BLaER1 treated with 17β-estradiol and CSF1 and Interleukin-3, amounts not matched to agents 10 nM and 100 nM (cell line): Measurements from ENCODE around the gene PTCH2.

Source experiments
- H3K27ac ChIP-seq, 11 experiments: shearing (Covaris generic); formaldehyde crosslinking; 2 replicates each; pipeline ENCODE4 v1.8.1; 2022
- H3K27me3 ChIP-seq, 11 experiments: shearing (Covaris generic); formaldehyde crosslinking; 2 replicates each; pipeline ENCODE4 v1.8.1; 2022
- H3K36me3 ChIP-seq, 11 experiments: shearing (Covaris generic); formaldehyde crosslinking; 2 replicates each; pipeline ENCODE4 v1.8.1; 2022
- H3K4me1 ChIP-seq, 10 experiments: shearing (Covaris generic); formaldehyde crosslinking; 2 replicates each; pipeline ENCODE4 v1.8.1; 2022
- H3K4me2 ChIP-seq, 11 experiments: shearing (Covaris generic); formaldehyde crosslinking; 2 replicates each; pipeline ENCODE4 v1.8.1; 2022
- H3K4me3 ChIP-seq, 10 experiments: shearing (Covaris generic); formaldehyde crosslinking; 2 replicates each; pipeline ENCODE4 v1.8.1; 2022
- H3K9ac ChIP-seq, 11 experiments: shearing (Covaris generic); formaldehyde crosslinking; 2 replicates each; pipeline ENCODE4 v1.8.1; 2022
- H3K9me3 ChIP-seq, 11 experiments: shearing (Covaris generic); formaldehyde crosslinking; replicated peaks in 1 of 11; 2 replicates each; pipeline ENCODE4 v1.8.1; 2022
- H4K20me1 ChIP-seq, 11 experiments: shearing (Covaris generic); formaldehyde crosslinking; 2 replicates each; pipeline ENCODE4 v1.8.1; 2022
- Cebpa-rat ChIP-seq, 11 experiments: shearing (Covaris generic); IDR thresholded peaks; 2 replicates each; pipeline ENCODE4 v1.8.1; 2022

PTCH2 gene

GRCh38 chr1:44805311-44806024 lies 37.6 kb downstream of the PTCH2 start:
- no peaks in the 10 kb centered on the region for H3K27me3 ChIP-seq
- peak overlapping the region in 2 of 10 experiments; percentile 28 to 46; a peak in 3 of 20 replicates for H3K4me3 ChIP-seq
- H3K4me1 ChIP-seq: peaks cover 74 to 93% (median 85%) of the 10 kb centered on the region in 10 experiments
- peaks cover 49 to 54% (median 51%) of the 10 kb centered on the region in 11 experiments for H3K36me3 ChIP-seq
- H4K20me1 ChIP-seq: peaks cover 3 to 40% (median 21%) of the 10 kb centered on the region in 11 experiments; a peak in 15 of 22 replicates
- peak overlapping the region in 9 of 11 experiments; percentile 35 to 96 (median 90); a peak in 14 of 22 replicates for H3K9ac ChIP-seq
- H3K27ac ChIP-seq: peak overlapping the region in 10 of 11 experiments; percentile 98 to 100 (median 99); a peak in 18 of 22 replicates
- TF ChIP-seq Cebpa-rat (IDR thresholded peaks at IDR 0.05): no peak
- H3K9me3 ChIP-seq: no peaks in the 10 kb centered on the region
- H3K4me2 ChIP-seq: peak overlapping the region in 10 of 11 experiments; percentile 90 to 98 (median 91); a peak in 17 of 22 replicates

- Histone ChIP-seq H4K20me1 (peaks cover 3 to 42% (median 21%) of the 10 kb centered on the region in 11 experiments; a peak in 15 of 22 replicates), H3K4me2 (peak overlapping the region in 10 of 11 experiments; percentile 87 to 99 (median 92); a peak in 18 of 22 replicates), H3K4me1 (peaks cover 66 to 85% (median 76%) of the 10 kb centered on the region in 10 experiments), H3K27ac (peak overlapping the region in 9 of 11 experiments; percentile 8 to 63 (median 52); a peak in 15 of 22 replicates), H3K4me3 (peak overlapping the region in 3 of 10 experiments; percentile 92 to 97 (median 96); a peak in 6 of 20 replicates), H3K36me3 (peaks cover 49 to 54% (median 51%) of the 10 kb centered on the region in 11 experiments), H3K27me3 (no peaks in the 10 kb centered on the region), H3K9ac (peak overlapping the region; percentile 10 to 97 (median 93); a peak in 21 of 22 replicates), H3K9me3 (no peaks in the 10 kb centered on the region)
- no peak for TF ChIP-seq Cebpa-rat (IDR thresholded peaks at IDR 0.05)
Measured at GRCh38 chr1:44803312-44804095, 39.5 kb downstream of the PTCH2 start.

- H3K4me2 ChIP-seq: peak overlapping the region in 10 of 11 experiments; percentile 87 to 99 (median 92); a peak in 20 of 22 replicates
- H4K20me1 ChIP-seq: peaks cover 3 to 42% (median 21%) of the 10 kb centered on the region in 11 experiments; a peak in 15 of 22 replicates
- H3K9ac ChIP-seq: peak overlapping the region; percentile 18 to 97 (median 93); a peak in 20 of 22 replicates
- H3K27me3 ChIP-seq: no peaks in the 10 kb centered on the region
- H3K4me1 ChIP-seq: peaks cover 65 to 84% (median 74%) of the 10 kb centered on the region in 10 experiments
- peaks cover 49 to 54% (median 51%) of the 10 kb centered on the region in 11 experiments for H3K36me3 ChIP-seq
- no peaks in the 10 kb centered on the region for H3K9me3 ChIP-seq
- no peak for TF ChIP-seq Cebpa-rat (IDR thresholded peaks at IDR 0.05)
- H3K4me3 ChIP-seq: peak overlapping the region in 5 of 10 experiments; percentile 90 to 97 (median 95); a peak in 8 of 20 replicates
- peak overlapping the region in 8 of 11 experiments; percentile 15 to 63 (median 52); a peak in 10 of 22 replicates for H3K27ac ChIP-seq
Measured at GRCh38 chr1:44803062-44803311, 40.1 kb downstream of the PTCH2 start.

GRCh38 chr1:44802306-44803061 lies 40.6 kb downstream of the PTCH2 start:
- Histone ChIP-seq H4K20me1 (peaks cover 3 to 42% (median 21%) of the 10 kb centered on the region in 11 experiments; a peak in 15 of 22 replicates), H3K4me2 (peak overlapping the region; percentile 86 to 99 (median 91)), H3K4me3 (peak overlapping the region; percentile 35 to 98 (median 96); a peak in 18 of 20 replicates), H3K4me1 (peaks cover 60 to 80% (median 71%) of the 10 kb centered on the region in 10 experiments), H3K9me3 (no peaks in the 10 kb centered on the region), H3K27ac (peak overlapping the region in 9 of 11 experiments; percentile 3 to 63 (median 52); a peak in 12 of 22 replicates), H3K36me3 (peaks cover 49 to 54% (median 51%) of the 10 kb centered on the region in 11 experiments), H3K27me3 (no peaks in the 10 kb centered on the region), H3K9ac (peak overlapping the region; percentile 54 to 97 (median 94))
- TF ChIP-seq Cebpa-rat (IDR thresholded peaks at IDR 0.05): no peak

- TF ChIP-seq Cebpa-rat (IDR thresholded peaks at IDR 0.05): no peak
- peaks cover 46 to 50% (median 49%) of the 10 kb centered on the region in 11 experiments for H3K36me3 ChIP-seq
- peak overlapping the region in 8 of 11 experiments; percentile 3 to 89 (median 46); a peak in 6 of 22 replicates for H3K27ac ChIP-seq
- H3K4me3 ChIP-seq: peak overlapping the region; percentile 90 to 98 (median 96)
- H3K4me2 ChIP-seq: peak overlapping the region; percentile 86 to 99 (median 91)
- no peaks in the 10 kb centered on the region for H3K9me3 ChIP-seq
- peaks cover 3 to 42% (median 21%) of the 10 kb centered on the region in 11 experiments; a peak in 15 of 22 replicates for H4K20me1 ChIP-seq
- peak overlapping the region; percentile 91 to 97 (median 95) for H3K9ac ChIP-seq
- peaks cover 52 to 72% (median 63%) of the 10 kb centered on the region in 10 experiments for H3K4me1 ChIP-seq
- H3K27me3 ChIP-seq: no peaks in the 10 kb centered on the region
Measured at GRCh38 chr1:44801491-44802305, 41.4 kb downstream of the PTCH2 start.

GRCh38 chr1:44799770-44800584 lies 43.1 kb downstream of the PTCH2 start, which contains the start of gene PLK3:
TSS of gene PLK3 (plus strand) at chr1:44800377. CDS start at chr1:44800464, 87 bp downstream.
- Histone ChIP-seq H3K27ac (peak within 1 kb of the TSS; percentile 63 to 96 (median 93)), H3K36me3 (peaks cover 29 to 33% (median 32%) of the 10 kb centered on the region in 11 experiments)

More at GRCh38 chr1:44799770-44800584, 43.1 kb downstream of the PTCH2 start, which contains the start of gene PLK3:
- peak within 1 kb of the TSS; percentile 86 to 99 (median 91) for H3K4me2 ChIP-seq
- peak within 1 kb of the TSS; percentile 91 to 97 (median 95) for H3K9ac ChIP-seq
- H3K4me3 ChIP-seq: peak within 1 kb of the TSS; percentile 90 to 98 (median 96)
- no peak for TF ChIP-seq Cebpa-rat (IDR thresholded peaks at IDR 0.05)
- peaks cover 38 to 55% (median 46%) of the 10 kb centered on the region in 10 experiments for H3K4me1 ChIP-seq
- H3K9me3 ChIP-seq: no peaks in the 10 kb centered on the region
- H4K20me1 ChIP-seq: peaks cover 3 to 42% (median 21%) of the 10 kb centered on the region in 11 experiments; a peak in 15 of 22 replicates
- H3K27me3 ChIP-seq: no peaks in the 10 kb centered on the region
